ENCODE data around the gene CASKIN2.

The CASKIN2 gene, protein sequence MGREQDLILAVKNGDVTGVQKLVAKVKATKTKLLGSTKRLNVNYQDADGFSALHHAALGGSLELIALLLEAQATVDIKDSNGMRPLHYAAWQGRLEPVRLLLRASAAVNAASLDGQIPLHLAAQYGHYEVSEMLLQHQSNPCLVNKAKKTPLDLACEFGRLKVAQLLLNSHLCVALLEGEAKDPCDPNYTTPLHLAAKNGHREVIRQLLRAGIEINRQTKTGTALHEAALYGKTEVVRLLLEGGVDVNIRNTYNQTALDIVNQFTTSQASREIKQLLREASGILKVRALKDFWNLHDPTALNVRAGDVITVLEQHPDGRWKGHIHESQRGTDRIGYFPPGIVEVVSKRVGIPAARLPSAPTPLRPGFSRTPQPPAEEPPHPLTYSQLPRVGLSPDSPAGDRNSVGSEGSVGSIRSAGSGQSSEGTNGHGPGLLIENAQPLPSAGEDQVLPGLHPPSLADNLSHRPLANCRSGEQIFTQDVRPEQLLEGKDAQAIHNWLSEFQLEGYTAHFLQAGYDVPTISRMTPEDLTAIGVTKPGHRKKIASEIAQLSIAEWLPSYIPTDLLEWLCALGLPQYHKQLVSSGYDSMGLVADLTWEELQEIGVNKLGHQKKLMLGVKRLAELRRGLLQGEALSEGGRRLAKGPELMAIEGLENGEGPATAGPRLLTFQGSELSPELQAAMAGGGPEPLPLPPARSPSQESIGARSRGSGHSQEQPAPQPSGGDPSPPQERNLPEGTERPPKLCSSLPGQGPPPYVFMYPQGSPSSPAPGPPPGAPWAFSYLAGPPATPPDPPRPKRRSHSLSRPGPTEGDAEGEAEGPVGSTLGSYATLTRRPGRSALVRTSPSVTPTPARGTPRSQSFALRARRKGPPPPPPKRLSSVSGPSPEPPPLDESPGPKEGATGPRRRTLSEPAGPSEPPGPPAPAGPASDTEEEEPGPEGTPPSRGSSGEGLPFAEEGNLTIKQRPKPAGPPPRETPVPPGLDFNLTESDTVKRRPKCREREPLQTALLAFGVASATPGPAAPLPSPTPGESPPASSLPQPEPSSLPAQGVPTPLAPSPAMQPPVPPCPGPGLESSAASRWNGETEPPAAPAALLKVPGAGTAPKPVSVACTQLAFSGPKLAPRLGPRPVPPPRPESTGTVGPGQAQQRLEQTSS (N-terminal part only)

DNA sequence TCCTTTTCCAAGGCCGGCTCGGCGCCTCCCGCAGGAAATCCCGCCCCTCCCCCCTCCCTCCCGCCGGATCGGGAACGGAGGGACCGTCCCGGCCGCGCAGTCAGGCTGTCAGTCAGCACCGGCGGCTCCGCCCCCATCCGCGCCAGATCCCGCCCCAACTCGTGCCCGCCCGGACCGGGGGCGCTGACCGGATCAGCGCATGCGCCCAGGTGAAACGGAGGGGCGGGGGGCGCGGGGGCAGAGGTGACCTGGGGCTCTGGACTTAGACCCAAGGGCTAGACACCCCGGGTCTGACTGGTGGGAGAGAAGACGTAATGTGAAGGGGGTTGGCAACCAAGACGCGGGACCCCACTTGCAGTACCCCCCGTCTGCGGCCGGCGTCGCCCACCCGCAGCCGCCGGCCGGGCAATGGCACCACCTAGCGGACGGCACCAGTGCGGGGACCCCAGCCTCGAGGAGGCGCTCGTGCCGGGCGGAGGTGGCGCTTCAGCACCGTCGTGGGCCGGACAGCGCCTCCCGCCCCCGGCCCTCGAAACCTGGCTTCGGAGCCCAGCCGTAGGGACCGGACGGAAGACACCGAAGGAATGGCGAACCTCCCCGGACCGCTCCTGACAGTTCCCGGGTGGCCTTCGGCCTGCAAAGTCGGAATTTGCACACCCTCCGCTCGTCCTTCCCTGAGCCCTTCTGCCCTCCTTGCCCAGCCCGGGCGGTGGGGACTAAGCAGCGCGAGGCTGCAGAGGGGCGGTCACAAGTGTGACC, at the start of gene CASKIN2:
Gene CASKIN2, minus strand, starts transcription at position 42 of the 759 bp plus-strand sequence. CDS start 1,733 bp downstream, outside the sequence.
- DNase-seq: peak; percentile 89

DNA sequence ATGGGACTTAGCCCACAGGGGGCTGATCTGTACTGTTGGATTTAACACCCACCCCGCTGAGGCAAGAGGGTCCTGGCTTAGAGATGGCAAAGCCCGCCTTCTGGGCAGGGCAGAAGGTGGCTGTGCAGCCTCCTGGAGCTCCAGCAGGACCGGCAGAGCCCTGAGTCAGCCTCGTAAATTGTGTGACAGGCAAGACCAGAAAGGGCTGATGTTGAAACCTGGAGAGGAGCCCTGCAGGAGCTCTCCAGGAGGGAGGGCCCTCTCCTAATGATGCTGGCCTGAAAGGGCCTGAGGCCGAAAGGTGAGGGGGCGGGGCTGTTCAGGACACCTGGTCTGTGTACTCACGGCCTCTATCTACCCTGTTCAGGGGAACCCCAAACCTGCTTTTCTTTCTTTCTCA, 49.7 kb upstream of the CASKIN2 start:
- no peak for DNase-seq

DNA sequence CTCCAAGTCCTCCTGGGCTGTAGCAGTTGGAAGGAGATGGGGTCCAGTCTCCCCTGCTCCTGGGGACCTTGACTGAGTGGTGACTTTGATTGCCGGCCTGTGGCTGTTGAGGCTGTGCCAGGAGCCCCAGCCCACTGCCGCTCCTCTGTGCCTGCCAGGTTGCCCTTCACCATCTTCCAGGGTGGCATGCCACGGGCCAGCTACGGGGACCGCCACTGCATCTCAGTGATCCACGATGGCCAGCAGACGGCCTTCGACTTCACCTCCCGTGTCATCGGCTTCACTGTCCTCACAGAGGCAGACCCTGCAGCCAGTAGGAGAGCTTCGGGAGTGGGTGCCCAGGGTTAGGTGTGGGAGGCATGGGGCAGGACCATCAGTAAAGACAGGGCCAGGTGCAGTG, 48.9 kb upstream of the CASKIN2 start:
- no peak for DNase-seq

DNA sequence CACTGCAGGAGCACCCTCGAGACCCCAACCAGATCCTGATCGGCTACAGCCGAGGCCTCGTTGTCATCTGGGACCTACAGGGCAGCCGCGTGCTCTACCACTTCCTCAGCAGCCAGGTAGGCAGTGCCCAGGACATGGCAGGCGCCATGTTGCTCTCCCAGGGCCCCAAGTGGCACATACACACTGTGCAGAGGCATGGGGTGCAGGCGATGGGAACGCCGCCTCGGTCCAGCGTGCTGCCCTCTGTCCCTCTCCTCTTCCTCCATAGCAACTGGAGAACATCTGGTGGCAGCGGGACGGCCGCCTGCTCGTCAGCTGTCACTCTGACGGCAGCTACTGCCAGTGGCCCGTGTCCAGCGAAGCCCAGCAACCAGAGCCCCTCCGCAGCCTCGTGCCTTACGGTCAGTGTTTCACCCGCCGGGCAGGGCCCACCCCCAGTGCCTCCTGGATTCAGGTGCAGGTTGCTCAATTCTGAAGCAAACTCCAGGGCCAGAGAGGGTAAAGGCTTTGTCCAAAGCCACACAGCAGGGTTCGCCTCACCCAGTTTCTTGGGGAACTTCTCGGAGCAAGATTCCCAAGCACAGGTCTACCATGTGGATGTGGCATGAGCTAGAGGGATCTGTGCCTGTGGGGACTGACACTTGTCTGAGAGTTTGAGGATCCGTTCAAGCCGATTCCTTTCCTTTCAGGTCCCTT, 47.9 kb upstream of the CASKIN2 start:
- no peak for DNase-seq

DNA sequence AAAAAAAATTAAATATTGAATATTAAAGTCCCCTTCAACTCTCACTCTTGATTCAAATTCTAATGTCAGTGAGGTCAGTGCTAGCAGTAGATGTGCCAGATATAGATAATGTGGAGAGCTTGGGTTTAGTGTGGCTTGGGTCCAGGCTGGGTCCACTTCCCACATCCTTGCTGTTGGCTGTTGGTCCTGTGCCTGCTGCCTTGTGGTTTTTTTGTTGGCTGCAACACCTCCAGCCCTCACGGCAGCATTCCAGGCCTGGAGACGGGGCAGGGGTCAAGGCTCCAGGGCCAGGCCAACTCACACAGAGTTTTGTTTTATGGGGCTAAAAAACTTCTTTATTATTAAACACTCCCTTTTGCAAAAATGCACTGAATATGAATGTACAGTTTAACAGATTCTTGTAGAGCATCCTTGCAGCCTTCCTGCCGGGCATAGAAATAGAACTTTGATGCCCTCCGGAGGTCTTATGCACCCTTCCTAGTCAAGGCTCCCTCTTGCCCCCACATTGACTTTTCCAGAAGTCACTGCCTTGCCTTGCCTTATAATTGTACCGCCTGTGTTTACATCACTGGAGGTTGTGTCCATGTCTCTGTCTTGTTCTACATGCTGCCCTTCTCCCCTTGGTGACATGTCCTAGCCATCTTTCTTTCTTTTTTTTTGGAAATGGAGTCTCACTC, 46.7 kb upstream of the CASKIN2 start:
- no peak for DNase-seq

DNA sequence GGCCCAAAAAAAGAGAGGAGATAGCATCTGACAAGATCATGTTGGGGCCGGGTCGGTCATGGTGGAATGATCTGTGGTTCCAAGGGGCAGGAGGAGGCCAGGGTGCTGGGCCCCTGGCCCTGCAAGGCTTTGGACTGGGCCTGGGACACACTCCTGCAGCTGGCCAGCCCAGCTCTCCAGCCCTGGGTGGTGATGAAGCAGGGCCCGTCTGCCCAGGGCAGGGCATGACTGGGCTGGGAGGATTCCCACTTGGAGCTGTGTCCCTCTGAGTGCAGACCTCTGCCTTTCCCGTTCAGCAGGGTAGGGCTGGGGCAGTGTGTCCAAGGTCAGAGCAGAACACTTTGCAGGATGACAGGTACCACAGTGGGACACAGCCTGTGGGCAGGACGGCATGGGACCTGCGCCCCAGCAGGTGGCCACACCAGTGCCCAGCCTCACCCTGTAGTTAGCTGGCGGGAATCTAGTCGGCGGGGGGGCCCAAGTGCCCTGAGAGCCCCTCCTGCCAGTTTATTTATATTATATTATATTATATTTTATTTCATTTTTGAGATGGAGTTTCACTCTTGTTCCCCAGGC, 44.7 kb upstream of the CASKIN2 start:
- DNase-seq: no peak

DNA sequence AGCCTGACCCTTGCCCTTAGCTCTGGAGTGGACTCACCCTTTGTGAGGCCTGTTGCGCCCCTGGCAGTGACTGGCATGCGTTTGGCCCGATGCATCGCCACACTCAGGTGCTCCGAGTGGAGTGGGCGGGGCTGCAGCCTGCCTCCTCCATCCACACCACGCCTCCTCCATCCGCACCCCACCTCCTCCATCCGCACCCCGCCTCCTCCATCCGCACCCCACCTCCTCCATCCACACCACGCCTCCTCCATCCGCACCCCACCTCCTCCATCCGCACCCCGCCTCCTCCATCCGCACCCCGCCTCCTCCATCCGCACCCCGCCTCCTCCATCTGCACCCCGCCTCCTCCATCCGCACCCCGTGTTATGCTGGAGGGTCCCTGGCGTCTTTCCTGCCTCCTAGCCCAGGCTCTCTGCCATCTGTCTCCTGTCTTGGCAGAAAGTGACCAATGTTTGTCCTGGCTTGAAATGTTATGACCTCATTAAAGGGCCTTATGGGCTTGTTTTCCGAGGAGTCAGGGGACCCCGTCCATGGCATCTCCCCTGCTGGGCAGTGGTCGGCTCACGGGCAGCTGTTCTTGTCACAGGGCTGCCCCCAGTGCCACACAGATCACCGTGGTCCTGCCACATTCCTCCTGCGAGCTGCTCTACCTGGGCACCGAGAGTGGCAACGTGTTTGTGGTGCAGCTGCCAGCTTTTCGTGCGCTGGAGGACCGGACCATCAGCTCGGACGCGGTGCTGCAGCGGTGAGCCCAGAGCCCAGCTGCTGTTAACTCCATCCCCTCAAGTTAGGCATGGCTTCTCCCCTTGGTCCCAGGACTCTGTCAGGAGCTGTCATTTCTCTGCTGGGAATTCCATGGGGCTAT, 43.6 kb upstream of the CASKIN2 start:
- no peak for DNase-seq

DNA sequence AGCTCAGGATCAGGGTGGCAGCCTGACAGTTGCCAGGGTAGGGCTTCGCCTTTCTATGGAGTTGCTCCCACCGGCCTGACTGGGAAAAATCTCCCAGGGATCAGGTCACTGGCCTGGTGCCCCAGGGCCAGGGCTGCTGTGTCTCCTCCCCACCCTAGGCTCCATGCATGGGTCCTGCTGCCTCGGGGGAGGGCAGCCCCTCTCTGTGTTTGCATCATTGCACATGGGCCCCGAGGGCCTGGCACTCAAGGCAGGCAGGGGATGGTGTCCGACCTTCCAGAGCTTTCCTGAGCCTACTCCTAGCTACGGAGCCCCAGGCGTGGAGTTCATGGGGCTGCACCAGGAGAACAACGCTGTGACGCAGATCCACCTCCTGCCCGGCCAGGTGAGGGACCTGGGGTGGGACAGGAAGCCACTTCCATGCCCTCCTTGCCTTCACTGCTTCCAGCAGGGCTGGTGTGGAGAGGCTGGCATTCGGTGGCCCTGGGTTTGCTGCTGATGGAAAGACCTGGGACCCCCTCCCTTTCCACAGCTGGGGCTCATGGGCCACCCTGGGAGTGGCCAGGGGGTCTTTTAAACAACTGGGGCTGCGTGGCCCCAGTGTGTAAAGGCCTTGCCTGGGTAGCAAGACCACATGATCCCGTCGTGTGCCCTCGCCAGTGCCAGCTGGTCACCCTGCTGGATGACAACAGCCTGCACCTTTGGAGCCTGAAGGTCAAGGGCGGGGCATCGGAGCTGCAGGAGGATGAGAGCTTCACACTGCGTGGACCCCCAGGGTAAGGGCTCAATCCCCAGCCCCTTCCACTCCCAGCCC, 42.7 kb upstream of the CASKIN2 start:
- no peak for DNase-seq

DNA sequence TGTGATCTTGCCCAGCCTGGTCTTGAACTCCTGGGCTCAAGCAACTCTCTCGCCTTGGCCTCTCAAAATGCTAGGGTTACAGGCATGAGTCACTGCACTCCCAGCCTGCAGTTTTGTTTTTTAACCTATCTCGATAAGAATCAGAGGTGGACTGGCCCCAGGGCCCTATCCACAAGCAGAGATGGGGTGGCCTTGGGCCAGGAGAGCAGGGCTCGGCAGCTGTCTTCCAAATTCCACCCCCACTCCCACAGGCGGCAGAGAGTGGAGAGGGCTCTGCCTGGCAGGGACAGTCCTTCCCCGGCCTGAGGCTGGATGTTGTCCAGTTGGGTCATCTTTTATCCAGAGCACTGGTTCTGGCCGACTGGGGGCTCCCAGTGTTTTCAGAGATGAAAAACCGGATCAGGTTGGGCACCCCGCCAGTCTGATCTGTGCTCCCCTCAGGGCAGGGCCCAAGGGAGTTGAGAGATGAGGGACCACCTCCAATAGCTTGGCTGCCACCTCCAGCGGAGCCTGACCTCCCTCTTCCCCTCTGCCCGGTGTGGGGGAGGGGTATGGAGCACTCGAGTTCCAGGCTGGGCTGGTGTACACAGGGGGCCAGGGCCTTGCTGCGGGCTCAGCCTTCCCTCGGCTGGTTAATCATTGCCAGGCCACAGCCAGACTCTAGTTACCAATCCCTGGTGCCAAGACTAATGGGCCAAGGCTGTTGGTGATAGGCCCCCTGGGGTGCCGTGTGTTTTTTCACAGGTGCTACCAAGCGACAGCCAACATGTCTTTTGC, 41.9 kb upstream of the CASKIN2 start:
- DNase-seq: no peak

DNA sequence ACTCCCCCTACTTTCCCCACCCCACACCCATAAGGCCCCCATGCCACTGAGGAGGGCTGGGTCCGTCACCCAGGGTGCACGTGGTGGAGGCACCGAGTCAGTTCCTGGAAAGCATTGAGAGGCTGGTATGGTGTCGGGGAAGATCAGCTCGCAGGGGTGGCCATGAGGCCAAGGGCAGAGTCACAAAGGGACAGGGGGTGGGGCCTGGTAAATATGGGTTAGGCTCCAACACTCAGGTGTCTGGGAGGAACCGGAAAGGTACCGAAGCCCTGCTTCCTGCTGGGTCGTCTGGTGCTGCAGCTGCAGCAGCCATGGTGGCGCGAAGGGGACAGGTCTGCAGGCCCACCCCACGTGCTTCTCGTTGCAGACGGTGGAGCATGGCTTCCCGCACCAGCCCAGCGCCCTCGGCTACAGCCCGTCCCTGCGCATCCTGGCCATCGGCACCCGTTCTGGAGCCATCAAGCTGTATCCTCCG, 40.4 kb upstream of the CASKIN2 start:
- DNase-seq: no peak

DNA sequence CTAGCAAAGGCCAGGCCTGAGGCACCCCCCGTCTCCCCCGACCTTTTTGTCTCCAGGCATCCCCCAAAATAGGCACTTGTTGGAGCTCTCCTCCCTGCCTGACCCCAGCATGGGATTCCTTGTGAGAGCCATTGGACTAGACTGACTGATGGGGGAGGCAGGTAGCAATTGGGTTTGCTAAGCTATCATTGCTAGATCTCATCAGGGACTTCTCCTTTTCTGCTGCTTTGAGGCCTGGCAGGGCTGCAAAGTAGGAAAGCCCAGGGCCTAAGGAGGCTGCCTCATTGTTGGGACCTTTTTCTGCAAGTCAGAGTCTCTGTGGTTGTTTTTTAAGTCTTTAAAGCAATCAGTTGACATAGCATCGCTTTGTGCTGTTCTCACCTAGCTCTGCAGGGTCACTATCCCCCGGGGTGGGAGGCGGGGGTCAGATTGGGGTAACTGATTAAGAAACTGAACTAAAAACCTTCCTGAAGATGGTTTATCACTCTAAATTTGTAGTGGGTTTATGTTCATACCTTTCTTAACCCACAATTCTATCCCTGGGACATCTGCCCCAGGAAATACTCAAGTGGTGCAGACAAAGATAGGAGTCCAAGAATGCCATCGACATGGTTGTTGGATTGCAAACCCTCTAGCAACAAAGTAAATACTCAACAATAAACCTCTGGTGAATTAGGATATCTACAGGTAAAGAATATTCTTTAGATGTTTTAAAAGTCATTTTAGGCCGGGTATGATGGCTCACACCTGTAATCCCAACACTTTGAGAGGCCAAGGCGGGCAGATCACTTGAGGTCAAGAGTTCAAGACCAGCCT, 38.2 kb upstream of the CASKIN2 start:
- no peak for DNase-seq

DNA sequence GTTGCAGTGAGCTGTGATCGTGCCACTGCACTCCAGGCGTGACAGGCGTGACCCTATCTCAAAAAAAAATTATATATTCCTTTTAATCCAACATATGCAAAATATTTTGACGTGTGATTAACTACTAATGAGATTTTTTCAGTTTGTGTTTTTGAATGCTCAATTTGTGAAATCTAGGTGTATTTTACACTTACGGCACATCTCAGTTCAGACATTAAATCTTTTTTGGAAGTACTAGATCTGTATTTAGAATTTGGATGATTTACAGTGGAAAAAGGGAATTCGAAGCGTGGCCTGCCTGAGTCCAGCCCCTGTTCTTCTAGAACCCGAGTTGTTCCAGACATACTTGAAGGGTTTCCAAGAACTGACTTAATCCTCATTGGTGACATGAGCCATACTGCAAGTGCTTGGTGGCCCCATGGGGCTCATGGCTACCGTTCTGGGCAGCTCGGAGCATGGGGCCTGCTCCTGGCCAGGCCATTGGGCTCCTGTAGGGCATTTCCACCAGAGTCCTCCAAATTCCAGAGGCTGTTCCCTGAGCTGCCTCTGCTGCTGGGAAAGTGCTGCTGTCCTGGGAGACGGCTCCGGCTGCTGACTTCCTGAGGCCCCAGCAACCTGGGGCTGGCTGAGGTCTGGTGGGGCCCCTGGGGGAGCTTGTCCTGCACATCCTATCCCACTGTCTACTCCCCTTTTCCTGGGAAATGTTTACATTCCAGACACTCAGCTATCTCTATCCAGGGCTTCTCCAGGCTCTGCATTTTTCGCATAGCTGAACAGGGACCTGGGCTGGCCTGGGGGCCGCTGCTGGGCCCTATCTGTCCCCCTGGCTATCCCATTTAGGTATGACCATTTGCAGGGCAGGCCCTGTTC, 37.3 kb upstream of the CASKIN2 start:
- peak; percentile 57 for DNase-seq

DNA sequence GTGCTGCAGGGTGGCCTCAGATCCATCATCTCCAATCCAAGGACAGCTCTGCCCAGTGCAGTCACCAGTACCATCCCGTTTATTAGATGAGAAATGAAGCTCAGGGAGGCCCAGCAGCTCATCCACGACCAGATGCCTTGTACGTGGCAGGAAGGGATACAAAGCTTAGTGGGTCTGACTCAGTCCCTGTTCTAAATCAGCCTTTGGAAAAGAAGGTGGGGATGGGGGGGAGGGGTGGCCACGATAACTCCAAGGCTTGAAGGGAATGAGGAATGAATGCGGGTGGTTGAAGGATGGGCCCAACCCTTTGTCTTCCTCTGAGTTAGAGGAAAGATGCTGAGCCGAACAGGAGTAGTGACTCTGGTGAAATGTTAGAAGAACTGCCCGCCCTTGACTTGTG, 35.9 kb upstream of the CASKIN2 start:
- DNase-seq: peak; percentile 42

DNA sequence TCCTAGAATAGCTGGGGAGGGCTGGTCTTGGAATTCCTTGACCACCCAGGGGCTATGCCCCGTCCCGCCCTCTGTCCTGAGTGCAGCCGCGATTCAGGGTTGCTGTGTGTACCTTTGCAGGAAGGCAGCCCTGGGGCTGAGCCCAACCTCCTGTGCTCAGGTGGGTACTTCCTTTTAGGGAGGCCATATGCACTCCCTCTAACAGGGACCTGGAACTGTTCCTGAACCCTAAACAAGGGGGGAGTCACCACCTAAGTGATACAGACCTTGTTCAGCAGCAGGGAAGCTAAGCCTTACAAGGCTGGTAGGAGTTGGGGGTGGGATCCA, 34.8 kb upstream of the CASKIN2 start:
- no peak for DNase-seq

DNA sequence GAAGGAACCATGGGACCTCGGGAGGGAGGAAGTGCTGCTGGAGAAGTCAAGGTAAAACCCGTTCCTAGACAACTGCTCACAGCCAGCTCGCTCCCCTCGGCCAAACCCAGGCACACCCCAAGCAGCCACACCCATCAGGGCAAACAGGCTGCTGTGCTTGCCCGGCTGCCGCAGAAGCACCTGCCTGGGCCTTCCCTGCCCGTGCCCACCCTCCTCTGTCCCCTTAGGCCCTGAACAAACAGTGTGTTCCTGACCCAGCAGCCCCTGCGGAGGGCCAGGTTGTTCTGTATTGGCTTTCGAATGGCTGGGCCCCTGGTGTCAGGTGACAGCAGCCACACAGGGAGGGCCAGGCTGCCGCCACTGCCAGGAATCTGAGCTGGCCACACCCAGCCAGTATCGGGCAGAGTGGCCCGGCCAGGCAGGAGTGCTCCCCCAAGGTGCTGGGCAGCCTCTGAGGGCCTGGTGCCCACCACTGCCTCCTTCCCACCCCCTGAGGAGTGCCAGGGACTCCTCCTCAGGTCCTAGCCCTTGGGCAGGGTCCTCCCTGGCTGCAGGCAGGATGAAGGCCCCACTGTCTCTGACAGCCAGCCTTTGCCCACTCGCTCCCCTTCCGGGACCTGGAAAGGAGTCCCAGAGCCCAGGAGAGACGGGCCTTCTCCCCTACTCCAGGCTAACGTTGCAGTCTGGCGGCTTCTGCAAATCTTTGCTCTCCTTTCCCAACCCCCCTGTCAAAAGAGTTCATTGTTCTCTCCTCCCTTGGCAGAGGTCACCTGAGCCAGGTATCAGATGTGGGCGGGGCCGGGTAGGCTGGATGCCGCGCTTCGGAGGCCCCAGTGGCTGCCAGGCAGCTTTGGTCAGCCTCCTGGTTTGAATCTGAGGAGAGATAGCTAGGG, 34.2 kb upstream of the CASKIN2 start:
- no peak for DNase-seq
